Endothelial cell of hepatic sinusoid (primary cell): Measurements from ENCODE around the gene P4HB.

Experiments used
- in situ Hi-C: cut with HindIII; loops from 2 replicates; pipeline ENCODE4 v1.10.0; 2017; ENCODE audit warnings: low sequenced_read_pairs

P4HB gene

DNA sequence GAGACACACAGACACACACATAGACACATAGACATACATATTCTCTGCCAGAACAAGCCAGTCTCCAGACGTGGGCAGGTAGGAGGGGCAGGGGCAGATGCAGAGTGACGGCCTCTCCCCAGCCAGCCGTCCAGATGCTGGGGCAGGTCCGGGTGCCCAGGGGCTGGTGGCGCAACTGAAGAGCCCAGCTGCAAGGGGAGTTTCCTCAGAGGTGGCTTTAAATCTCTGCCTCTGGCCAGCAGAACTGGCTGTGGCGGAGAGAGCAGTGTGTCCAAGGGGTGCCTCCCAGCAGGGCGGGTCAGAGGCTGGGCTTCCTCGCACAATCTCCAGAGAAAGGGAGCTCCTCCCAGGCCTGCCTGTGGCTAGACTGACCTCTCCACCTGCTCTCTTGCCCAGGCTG is 65.8 kb downstream of the P4HB start:
- in situ Hi-C loops: no loop called here

DNA sequence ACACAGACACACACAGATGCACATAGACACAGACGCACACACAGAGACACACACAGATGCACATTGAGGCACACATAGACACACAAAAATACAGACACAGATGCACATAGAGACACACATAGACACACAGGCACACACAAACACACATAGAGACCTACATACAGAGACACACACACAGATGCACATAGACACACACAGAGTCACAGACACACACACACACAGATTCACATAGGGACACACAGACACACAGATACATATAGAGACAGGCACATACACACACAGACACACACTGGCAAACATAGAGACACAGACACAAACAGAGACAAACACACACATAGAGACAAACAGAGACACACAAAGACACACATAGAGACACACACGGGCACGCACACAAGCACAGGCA is 66.3 kb downstream of the P4HB start:
- in situ Hi-C loops: no loop called here
